NT2/D1 (cell line): Measurements from ENCODE around the gene TLR5.

ENCODE experiments used
- SUZ12 ChIP-seq: IDR thresholded peaks from 2 replicates; pipeline ENCODE4 v1.6.1; 2011; ENCODE audit not compliant: insufficient read length, insufficient read depth; ENCODE audit errors: extremely low read depth
- YY1 ChIP-seq: IDR thresholded peaks from 2 replicates; pipeline ENCODE4 v1.6.1; 2011; ENCODE audit not compliant: insufficient read length, insufficient read depth
- ZNF274 ChIP-seq: IDR thresholded peaks from 2 replicates; pipeline ENCODE4 v1.6.1; 2011; ENCODE audit warnings: mild to moderate bottlenecking, low read depth, low read length

DNA sequence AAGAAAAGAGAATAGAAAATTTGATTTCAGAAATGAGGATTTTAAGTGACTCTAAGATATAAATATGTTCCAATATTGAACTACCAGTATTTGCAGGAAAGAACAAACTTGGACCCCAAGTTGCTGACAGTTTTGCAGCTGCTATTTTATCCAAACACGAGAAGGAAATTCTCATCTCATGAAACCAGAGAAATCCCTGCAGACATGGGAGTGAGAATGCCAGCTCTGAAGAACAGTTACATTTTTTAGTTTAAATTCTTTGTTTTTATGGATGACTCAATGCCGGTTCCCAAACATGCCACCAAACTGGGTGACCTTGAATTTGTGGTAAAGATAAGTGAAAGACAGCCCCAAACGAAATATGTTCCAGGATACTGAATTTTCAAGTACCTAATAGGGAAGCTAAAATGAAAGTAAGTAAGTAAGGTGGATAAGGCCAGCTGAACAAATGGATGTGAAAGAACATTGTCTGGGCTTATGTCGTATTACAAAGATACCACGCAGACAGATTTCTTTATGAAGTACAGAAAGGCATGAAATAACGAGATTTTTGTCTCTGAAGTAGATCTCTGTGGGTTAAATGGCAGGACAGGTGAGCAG, 19.9 kb downstream of the TLR5 start:
- TF ChIP-seq YY1 (no peak), ZNF274 (no peak), SUZ12 (no peak)
